ENCODE data around the gene FGD2.

The FGD2 gene

DNA sequence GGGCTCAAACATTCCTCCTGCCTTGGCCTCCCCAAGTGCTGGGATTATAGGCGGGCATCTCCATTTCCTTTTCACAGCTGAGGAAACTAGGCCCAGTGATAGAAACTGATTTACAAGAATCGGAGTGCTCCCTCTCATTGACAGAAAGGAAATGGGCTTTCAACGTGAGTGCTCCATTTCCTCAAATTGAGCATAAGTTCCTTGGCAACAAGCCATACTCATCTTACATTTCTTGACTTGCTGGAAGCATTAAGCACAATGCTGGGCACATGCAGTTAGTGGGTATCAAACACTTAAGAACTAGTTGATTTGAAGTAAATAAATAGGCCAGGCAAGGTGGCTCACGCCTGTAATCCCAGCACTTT, 54.7 kb downstream of the FGD2 start:
- CTCF ChIA-PET = interaction anchor here (0.9 to 20.6 kb wide), 8 partner anchors 9 to 111 kb away, joined by 3 to 380 read pairs (median 4); partner anchors contain the start of gene PIM1
- peak overlapping the region; percentile 53; the same call in 1 of the 2 replicates for H3K27ac ChIP-seq (ENCODE audit: extremely low read depth, low read depth, low read length)
- H3K4me3 ChIP-seq (ENCODE audit: low read depth, low read length) = no peak overlapping the region

DNA sequence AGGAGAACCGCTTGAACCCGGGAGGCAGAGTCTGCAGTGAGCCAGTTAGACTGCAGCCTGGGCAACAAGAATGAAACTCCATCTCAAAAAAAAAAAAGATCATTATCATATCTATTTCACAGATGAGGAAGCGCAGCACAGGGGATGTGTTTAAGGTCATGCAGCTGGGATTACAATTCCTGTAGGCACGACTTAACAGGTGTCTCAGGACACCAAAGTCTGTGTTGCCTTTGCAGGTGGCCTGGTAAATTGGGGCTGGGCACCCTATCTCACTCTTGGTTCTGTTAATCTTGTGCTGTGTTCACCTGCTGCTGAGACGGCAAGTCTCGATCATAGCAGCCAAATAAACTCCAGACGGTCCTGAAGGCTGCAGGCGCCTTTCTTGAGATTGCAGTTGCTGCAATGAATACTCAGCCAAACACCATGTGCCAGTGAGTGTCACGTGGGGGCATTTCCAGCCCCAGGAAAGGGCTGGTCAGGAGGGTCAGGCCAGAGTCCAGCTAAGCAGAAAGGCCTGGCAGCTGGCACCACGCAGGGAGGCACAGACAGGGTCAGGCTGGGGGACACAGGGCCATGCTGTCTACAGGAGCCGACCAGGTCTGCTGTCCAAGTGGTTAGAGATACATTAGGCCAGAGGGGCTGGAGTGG, 55.8 kb downstream of the FGD2 start:
- no peaks in the 10 kb centered on the region for H3K36me3 ChIP-seq (ENCODE audit: control insufficient read depth in 2 of 2, insufficient read depth in 1 of 2, low read length in 2 of 2)
- H3K4me3 ChIP-seq (ENCODE audit: low read depth, low read length) = no peak overlapping the region
- H3K4me1 ChIP-seq (ENCODE audit: control insufficient read depth, insufficient read depth, low read length) = peaks cover 6% of the 10 kb centered on the region; the same call in 1 of the 2 replicates
- ChIA-PET CTCF (interaction anchor here (0.8 to 20.6 kb wide), 4 partner anchors 9 to 110 kb away, joined by 3 to 380 read pairs (median 112); partner anchors contain the start of gene PIM1), POLR2A (no interaction called here)
- TF ChIP-seq, protein P1, sequence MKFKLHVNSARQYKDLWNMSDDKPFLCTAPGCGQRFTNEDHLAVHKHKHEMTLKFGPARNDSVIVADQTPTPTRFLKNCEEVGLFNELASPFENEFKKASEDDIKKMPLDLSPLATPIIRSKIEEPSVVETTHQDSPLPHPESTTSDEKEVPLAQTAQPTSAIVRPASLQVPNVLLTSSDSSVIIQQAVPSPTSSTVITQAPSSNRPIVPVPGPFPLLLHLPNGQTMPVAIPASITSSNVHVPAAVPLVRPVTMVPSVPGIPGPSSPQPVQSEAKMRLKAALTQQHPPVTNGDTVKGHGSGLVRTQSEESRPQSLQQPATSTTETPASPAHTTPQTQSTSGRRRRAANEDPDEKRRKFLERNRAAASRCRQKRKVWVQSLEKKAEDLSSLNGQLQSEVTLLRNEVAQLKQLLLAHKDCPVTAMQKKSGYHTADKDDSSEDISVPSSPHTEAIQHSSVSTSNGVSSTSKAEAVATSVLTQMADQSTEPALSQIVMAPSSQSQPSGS (tag by site-specific recombination; IDR thresholded peaks at IDR 0.05; ENCODE audit: low read depth) = no peak
- TF ChIP-seq ZNF146 (tag by site-specific recombination; IDR thresholded peaks at IDR 0.05) (no peak), ZNF501 (tag by site-specific recombination; IDR thresholded peaks at IDR 0.05) (no peak), ZBTB21 (tag by site-specific recombination; IDR thresholded peaks at IDR 0.05) (no peak)
- TF ChIP-seq, protein P2, sequence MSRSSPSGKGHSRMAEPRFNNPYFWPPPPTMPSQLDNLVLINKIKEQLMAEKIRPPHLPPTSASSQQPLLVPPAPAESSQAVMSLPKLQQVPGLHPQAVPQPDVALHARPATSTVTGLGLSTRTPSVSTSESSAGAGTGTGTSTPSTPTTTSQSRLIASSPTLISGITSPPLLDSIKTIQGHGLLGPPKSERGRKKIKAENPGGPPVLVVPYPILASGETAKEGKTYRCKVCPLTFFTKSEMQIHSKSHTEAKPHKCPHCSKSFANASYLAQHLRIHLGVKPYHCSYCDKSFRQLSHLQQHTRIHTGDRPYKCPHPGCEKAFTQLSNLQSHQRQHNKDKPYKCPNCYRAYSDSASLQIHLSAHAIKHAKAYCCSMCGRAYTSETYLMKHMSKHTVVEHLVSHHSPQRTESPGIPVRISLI (tag by site-specific recombination; IDR thresholded peaks at IDR 0.05) = no peak
- TF ChIP-seq, protein P3, sequence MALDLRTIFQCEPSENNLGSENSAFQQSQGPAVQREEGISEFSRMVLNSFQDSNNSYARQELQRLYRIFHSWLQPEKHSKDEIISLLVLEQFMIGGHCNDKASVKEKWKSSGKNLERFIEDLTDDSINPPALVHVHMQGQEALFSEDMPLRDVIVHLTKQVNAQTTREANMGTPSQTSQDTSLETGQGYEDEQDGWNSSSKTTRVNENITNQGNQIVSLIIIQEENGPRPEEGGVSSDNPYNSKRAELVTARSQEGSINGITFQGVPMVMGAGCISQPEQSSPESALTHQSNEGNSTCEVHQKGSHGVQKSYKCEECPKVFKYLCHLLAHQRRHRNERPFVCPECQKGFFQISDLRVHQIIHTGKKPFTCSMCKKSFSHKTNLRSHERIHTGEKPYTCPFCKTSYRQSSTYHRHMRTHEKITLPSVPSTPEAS (tag by site-specific recombination; IDR thresholded peaks at IDR 0.05) = no peak
- no peaks in the 10 kb centered on the region for H3K9me3 ChIP-seq (ENCODE audit: control insufficient read depth, insufficient read depth, low read depth, low read length)
- no peak overlapping the region for H3K27ac ChIP-seq (ENCODE audit: extremely low read depth, low read depth, low read length)

More for the DNA sequence above, 54.7 kb downstream of the FGD2 start:
- TF ChIP-seq ZNF600 (tag by site-specific recombination; IDR thresholded peaks at IDR 0.05) = no peak
- TF ChIP-seq ZNF112 (tag by site-specific recombination; IDR thresholded peaks at IDR 0.05) = no peak
- no peak for TF ChIP-seq KLF7 (tag by site-specific recombination; IDR thresholded peaks at IDR 0.05; ENCODE audit: borderline replicate concordance)
- TF ChIP-seq WT1 (tag by site-specific recombination; IDR thresholded peaks at IDR 0.05) = no peak
- no peak for TF ChIP-seq ZNF114 (tag by site-specific recombination; IDR thresholded peaks at IDR 0.05)
- no peak for TF ChIP-seq ZNF658 (tag by site-specific recombination; IDR thresholded peaks at IDR 0.05)
- TF ChIP-seq, protein P4, sequence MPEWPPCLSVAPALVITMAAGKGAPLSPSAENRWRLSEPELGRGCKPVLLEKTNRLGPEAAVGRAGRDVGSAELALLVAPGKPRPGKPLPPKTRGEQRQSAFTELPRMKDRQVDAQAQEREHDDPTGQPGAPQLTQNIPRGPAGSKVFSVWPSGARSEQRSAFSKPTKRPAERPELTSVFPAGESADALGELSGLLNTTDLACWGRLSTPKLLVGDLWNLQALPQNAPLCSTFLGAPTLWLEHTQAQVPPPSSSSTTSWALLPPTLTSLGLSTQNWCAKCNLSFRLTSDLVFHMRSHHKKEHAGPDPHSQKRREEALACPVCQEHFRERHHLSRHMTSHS (tag by site-specific recombination; IDR thresholded peaks at IDR 0.05) = no peak
- POLR2A ChIA-PET = interaction anchor here (1.9 to 4.0 kb wide), 2 partner anchors 42 to 109 kb away, joined by 6 to 18 read pairs; partner anchors contain the start of gene PIM1
- Histone ChIP-seq H3K36me3 (ENCODE audit: control insufficient read depth in 2 of 2, insufficient read depth in 1 of 2, low read length in 2 of 2) (no peaks in the 10 kb centered on the region), H3K9me3 (ENCODE audit: control insufficient read depth, insufficient read depth, low read depth, low read length) (no peaks in the 10 kb centered on the region), H3K4me1 (ENCODE audit: control insufficient read depth, insufficient read depth, low read length) (peaks cover 6% of the 10 kb centered on the region; the same call in 1 of the 2 replicates)

DNA sequence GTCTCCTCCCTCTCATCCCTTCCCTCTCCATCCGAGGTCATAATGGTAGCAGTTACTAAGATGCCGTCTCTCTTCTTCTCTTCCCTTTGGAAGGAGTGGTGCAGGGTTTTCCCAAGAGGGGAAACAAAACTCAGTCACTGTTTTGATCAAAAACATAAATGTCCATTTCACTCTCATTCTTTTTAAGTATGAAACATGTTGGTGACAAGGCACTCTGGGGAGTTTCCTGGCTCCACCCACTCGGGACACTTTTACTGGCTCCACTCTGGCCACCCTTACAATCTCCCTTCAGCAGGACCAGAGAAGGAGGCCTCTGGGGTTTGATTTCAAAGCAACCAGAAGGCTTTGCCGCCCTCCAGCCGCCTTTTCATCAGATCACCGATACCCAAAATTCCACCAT, 57.0 kb downstream of the FGD2 start:
- Histone ChIP-seq H3K4me3 (ENCODE audit: low read depth, low read length) (no peak overlapping the region), H3K36me3 (ENCODE audit: control insufficient read depth in 2 of 2, insufficient read depth in 1 of 2, low read length in 2 of 2) (no peaks in the 10 kb centered on the region), H3K27ac (ENCODE audit: extremely low read depth, low read depth, low read length) (no peak overlapping the region), H3K9me3 (ENCODE audit: control insufficient read depth, insufficient read depth, low read depth, low read length) (no peaks in the 10 kb centered on the region), H3K4me1 (ENCODE audit: control insufficient read depth, insufficient read depth, low read length) (peaks cover 6% of the 10 kb centered on the region; the same call in 1 of the 2 replicates)
- ChIA-PET CTCF (no interaction called here), POLR2A (no interaction called here)
- TF ChIP-seq ZNF10 (tag by site-specific recombination; IDR thresholded peaks at IDR 0.05) (no peak), ZNF335 (tag by site-specific recombination; conservative IDR thresholded peaks at IDR 0.05) (peak; percentile 23; the same call in 1 of the 2 replicates)
- TF ChIP-seq, protein P5, sequence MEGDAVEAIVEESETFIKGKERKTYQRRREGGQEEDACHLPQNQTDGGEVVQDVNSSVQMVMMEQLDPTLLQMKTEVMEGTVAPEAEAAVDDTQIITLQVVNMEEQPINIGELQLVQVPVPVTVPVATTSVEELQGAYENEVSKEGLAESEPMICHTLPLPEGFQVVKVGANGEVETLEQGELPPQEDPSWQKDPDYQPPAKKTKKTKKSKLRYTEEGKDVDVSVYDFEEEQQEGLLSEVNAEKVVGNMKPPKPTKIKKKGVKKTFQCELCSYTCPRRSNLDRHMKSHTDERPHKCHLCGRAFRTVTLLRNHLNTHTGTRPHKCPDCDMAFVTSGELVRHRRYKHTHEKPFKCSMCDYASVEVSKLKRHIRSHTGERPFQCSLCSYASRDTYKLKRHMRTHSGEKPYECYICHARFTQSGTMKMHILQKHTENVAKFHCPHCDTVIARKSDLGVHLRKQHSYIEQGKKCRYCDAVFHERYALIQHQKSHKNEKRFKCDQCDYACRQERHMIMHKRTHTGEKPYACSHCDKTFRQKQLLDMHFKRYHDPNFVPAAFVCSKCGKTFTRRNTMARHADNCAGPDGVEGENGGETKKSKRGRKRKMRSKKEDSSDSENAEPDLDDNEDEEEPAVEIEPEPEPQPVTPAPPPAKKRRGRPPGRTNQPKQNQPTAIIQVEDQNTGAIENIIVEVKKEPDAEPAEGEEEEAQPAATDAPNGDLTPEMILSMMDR (tag by site-specific recombination; IDR thresholded peaks at IDR 0.05) = no peak

All from HEK293 (cell line).